Hepatocyte (in vitro differentiated cells): ENCODE data around the gene ATP6V0B. TPM values are rescaled to one million over a fixed set of nuclear protein-coding genes. Genes with fewer than 3 reads are reported as not detected.

Source experiments
- DNase-seq: peaks from one replicate; pipeline ENCODE4 v3.0.0-alpha.2; 2016; ENCODE audit warnings: low spot score
- H2AFZ ChIP-seq: fragments of 200-600 bp; sonication (generic); 2 replicates; pipeline ENCODE4 v1.6.0; 2016; ENCODE audit warnings: antibody characterized with exemption, mild to moderate bottlenecking
- H3K27ac ChIP-seq: fragments of 200-600 bp; sonication (generic); 2 replicates; pipeline ENCODE4 v1.5.1; 2016; ENCODE audit warnings: mild to moderate bottlenecking
- H3K27me3 ChIP-seq: fragments of 200-600 bp; sonication (generic); 2 replicates; pipeline ENCODE4 v1.6.1; 2016
- H3K36me3 ChIP-seq: fragments of 200-600 bp; sonication (generic); replicated peaks from 2 replicates; pipeline ENCODE4 v1.5.1; 2016; ENCODE audit warnings: low read depth; ENCODE audit not compliant: insufficient read depth
- H3K4me1 ChIP-seq: fragments of 200-600 bp; sonication (generic); 2 replicates; pipeline ENCODE4 v1.5.1; 2016; ENCODE audit warnings: mild to moderate bottlenecking, moderate library complexity; ENCODE audit not compliant: insufficient read depth
- H3K4me2 ChIP-seq: fragments of 200-600 bp; sonication (generic); 2 replicates; pipeline ENCODE4 v1.6.0; 2016
- H3K4me3 ChIP-seq: fragments of 200-600 bp; sonication (generic); 2 replicates; pipeline ENCODE4 v1.5.1; 2016; ENCODE audit warnings: mild to moderate bottlenecking
- H3K79me2 ChIP-seq: fragments of 200-600 bp; sonication (generic); 2 replicates; pipeline ENCODE4 v1.6.0; 2017; ENCODE audit warnings: mild to moderate bottlenecking
- H3K9me2 ChIP-seq: fragments of 200-600 bp; sonication (generic); replicated peaks from 2 replicates; pipeline ENCODE4 v1.6.0; 2017; ENCODE audit warnings: mild to moderate bottlenecking; ENCODE audit not compliant: insufficient read depth
- H3K9me3 ChIP-seq: fragments of 200-600 bp; sonication (generic); 2 replicates; pipeline ENCODE4 v1.5.1; 2016; ENCODE audit warnings: low read depth, mild to moderate bottlenecking
- H4K20me1 ChIP-seq: fragments of 200-600 bp; sonication (generic); 2 replicates; pipeline ENCODE4 v1.6.0; 2016; ENCODE audit warnings: mild to moderate bottlenecking; ENCODE audit not compliant: insufficient read depth, poor library complexity, severe bottlenecking
- EZH2 ChIP-seq: fragments of 200-600 bp; sonication (generic); IDR thresholded peaks from 2 replicates; pipeline ENCODE4 v1.6.1; 2016; ENCODE audit warnings: antibody characterized with exemption, mild to moderate bottlenecking, borderline replicate concordance
- EZH2phosphoT487 ChIP-seq: fragments of 200-600 bp; sonication (generic); IDR thresholded peaks from one replicate; pipeline ENCODE4 v1.6.1; 2018; ENCODE audit warnings: antibody characterized with exemption, mild to moderate bottlenecking, low read depth, moderate library complexity; ENCODE audit not compliant: unreplicated experiment, severe bottlenecking
- WGBS: methylation state at CpG from one replicate; pipeline ENCODE4 v1.1.6; 2016; ENCODE audit warnings: low lambda C conversion rate; ENCODE audit errors: missing lambda C conversion rate; 5-methylcytosine and 5-hydroxymethylcytosine counted together
- polyA plus RNA-seq: library from polyadenylated mRNA; unstranded; fragments of >200 nt; fragmentation: Nextera tagmentation; extraction: Ambion mirVana; gene quantifications from 2 replicates; pipeline ENCODE4 v1.2.1, GENCODE V29; 2016
- total RNA-seq: library from RNA; depleted of rRNA; stranded (reverse); fragments of >200 nt; gene quantifications from 2 replicates; pipeline ENCODE4 v1.2.3, GENCODE V29; 2014
- TF ChIP-seq, protein P1 (sequence below): fragments of 200-600 bp; sonication (generic); IDR thresholded peaks from 2 replicates; pipeline ENCODE4 v1.5.1; 2016; ENCODE audit warnings: antibody characterized with exemption, mild to moderate bottlenecking; ENCODE audit not compliant: poor library complexity

ATP6V0B gene
- total and polyA plus RNA-seq, 2 experiments from 2014 or later = 195 to 366 TPM

DNA sequence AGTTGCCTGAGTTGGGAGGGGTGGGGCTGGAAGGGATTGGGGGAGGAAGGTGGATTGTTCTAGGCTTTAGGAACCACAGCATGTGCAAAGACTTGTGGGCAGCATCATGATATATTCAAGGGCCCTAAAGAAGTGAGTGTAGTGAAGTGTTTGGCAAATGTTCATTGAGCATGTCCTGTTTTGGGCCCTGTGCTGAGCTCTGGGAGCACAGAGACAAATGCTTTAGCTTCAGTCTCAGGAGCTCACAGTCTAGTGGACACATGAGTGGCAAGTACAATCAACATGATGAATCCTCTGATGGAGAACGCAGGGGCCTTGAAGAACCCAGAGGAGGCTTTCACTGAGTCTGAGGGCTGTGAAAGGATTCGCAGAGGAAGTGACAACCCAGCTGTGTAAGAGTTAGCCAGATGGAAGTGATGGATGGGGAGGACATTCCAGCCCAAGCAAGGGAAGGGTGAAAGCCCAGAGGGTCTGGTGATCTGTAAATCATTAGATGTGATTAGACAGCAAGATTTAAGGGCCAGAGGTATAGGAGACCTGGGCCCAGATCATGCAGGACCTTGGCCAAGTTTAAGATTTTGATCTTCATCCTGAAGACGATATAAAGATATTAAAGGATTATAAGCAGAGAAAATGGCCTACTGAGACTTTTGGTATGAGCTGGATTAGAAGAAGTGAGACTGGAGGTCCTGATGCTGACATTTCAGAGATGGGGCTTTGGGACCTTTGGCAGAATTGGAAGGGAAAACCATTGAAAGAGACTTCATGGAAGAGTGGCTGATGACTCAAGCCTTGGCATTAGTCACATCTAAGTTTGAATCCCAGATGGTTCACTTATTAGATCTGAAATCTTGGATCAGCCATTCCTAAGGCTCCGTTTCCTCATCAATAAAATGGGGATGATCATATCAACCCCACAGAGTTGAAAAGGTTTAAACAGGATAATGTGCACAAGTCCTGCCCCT lies 23.5 kb upstream of the ATP6V0B start:
- no peaks in the 10 kb centered on the region for H3K9me2 ChIP-seq
- no peak for TF ChIP-seq EZH2
- TF ChIP-seq, protein P1, sequence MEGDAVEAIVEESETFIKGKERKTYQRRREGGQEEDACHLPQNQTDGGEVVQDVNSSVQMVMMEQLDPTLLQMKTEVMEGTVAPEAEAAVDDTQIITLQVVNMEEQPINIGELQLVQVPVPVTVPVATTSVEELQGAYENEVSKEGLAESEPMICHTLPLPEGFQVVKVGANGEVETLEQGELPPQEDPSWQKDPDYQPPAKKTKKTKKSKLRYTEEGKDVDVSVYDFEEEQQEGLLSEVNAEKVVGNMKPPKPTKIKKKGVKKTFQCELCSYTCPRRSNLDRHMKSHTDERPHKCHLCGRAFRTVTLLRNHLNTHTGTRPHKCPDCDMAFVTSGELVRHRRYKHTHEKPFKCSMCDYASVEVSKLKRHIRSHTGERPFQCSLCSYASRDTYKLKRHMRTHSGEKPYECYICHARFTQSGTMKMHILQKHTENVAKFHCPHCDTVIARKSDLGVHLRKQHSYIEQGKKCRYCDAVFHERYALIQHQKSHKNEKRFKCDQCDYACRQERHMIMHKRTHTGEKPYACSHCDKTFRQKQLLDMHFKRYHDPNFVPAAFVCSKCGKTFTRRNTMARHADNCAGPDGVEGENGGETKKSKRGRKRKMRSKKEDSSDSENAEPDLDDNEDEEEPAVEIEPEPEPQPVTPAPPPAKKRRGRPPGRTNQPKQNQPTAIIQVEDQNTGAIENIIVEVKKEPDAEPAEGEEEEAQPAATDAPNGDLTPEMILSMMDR = no peak
- TF ChIP-seq EZH2phosphoT487 = no peak
- H3K4me1 ChIP-seq = peaks cover 11% of the 10 kb centered on the region
- no peak overlapping the region for H3K27ac ChIP-seq
- no peaks in the 10 kb centered on the region for H3K36me3 ChIP-seq
- H3K4me2 ChIP-seq = no peak overlapping the region
- WGBS = 94% methylated on average over 4 of the region's 4 CpGs
- no peaks in the 10 kb centered on the region for H3K27me3 ChIP-seq
- H3K79me2 ChIP-seq = peaks cover 45% of the 10 kb centered on the region
- no peak overlapping the region for H3K4me3 ChIP-seq
- no peaks in the 10 kb centered on the region for H4K20me1 ChIP-seq
- no peaks in the 10 kb centered on the region for H3K9me3 ChIP-seq
- no peak overlapping the region for H2AFZ ChIP-seq
- no peak for DNase-seq

DNA sequence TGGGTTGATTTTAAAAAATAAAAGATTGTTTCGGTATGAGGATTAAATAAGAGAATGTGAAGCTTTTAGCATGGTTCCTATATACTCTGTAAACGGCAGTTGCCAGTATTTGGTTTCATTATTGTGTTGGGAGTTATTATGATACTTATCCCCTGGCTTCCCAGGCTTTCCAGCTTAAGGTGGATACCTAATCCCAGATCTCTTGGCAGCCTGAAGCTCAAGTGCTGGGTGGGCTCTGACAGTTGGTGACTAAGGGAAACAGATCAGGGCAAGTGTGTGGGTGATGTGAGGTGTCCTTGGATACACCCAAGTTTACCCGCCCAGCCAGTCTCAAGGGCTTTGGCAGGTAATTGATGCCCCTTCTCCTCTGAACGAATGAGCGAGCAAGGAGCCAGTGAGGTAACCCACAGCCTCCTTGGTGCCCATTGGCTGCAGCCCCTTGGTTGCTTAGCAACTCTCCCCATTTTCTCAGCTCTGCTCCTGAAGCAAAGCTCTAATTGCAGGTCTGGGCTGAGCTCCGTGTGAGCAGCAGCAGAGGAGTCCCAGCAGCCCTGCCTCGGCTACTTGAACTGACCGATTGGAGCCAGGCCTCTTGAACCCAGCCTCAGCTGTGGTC lies 21.9 kb upstream of the ATP6V0B start:
- Histone ChIP-seq H3K4me1 (peaks cover 5% of the 10 kb centered on the region), H3K27me3 (no peaks in the 10 kb centered on the region), H3K27ac (no peak overlapping the region), H3K4me2 (no peak overlapping the region), H3K9me2 (no peaks in the 10 kb centered on the region), H3K4me3 (no peak overlapping the region), H2AFZ (no peak overlapping the region), H3K36me3 (no peaks in the 10 kb centered on the region), H3K79me2 (peaks cover 36% of the 10 kb centered on the region), H3K9me3 (no peaks in the 10 kb centered on the region), H4K20me1 (no peaks in the 10 kb centered on the region)
- DNase-seq = no peak
- 56% methylated on average over 8 of the region's 8 CpGs for WGBS
- no peak for TF ChIP-seq EZH2phosphoT487
- no peak for TF ChIP-seq EZH2
- TF ChIP-seq, protein P1 = no peak

DNA sequence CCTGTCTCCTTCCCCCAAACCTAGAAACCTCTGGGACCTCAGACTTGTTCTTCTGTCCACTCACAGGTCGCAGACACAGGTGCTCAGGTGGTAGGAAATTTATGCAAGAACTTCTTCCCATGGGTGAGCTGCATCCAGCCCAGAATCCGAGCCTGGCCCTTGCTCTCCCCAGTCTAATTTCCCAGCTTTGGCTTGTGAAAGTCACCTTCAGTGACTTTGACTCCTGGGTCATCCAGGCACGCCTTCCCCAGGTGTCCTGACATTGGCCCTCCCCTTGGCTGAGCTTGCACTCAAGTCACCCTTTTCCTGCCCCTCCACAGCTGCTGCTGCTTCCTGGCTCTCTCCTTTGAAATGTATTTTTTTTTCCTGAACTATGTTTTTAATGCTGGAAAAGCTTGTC lies 21.4 kb upstream of the ATP6V0B start:
- Histone ChIP-seq H4K20me1 (no peaks in the 10 kb centered on the region), H3K27ac (no peak overlapping the region)
- no peak for DNase-seq

More for the DNA sequence above, 21.4 kb upstream of the ATP6V0B start:
- Histone ChIP-seq H3K79me2 (peaks cover 31% of the 10 kb centered on the region), H2AFZ (no peak overlapping the region), H3K27me3 (no peaks in the 10 kb centered on the region), H3K36me3 (no peaks in the 10 kb centered on the region), H3K4me3 (no peak overlapping the region), H3K9me2 (no peaks in the 10 kb centered on the region), H3K9me3 (no peaks in the 10 kb centered on the region), H3K4me1 (peaks cover under 1% of the 10 kb centered on the region), H3K4me2 (no peak overlapping the region)
- no peak for TF ChIP-seq EZH2
- no peak for TF ChIP-seq EZH2phosphoT487
- TF ChIP-seq, protein P1 = no peak
- WGBS = 89% methylated on average over 3 of the region's 3 CpGs
